HG03342 (cell line): ENCODE data around the gene TYK2.

Experiments
- ATAC-seq: cut with Tn5 transposase; IDR thresholded peaks from one replicate; pipeline ENCODE4 v1.9.1; 2021; ENCODE audit warnings: mild to moderate bottlenecking, moderate library complexity; ENCODE audit not compliant: unreplicated experiment

Gene TYK2

DNA sequence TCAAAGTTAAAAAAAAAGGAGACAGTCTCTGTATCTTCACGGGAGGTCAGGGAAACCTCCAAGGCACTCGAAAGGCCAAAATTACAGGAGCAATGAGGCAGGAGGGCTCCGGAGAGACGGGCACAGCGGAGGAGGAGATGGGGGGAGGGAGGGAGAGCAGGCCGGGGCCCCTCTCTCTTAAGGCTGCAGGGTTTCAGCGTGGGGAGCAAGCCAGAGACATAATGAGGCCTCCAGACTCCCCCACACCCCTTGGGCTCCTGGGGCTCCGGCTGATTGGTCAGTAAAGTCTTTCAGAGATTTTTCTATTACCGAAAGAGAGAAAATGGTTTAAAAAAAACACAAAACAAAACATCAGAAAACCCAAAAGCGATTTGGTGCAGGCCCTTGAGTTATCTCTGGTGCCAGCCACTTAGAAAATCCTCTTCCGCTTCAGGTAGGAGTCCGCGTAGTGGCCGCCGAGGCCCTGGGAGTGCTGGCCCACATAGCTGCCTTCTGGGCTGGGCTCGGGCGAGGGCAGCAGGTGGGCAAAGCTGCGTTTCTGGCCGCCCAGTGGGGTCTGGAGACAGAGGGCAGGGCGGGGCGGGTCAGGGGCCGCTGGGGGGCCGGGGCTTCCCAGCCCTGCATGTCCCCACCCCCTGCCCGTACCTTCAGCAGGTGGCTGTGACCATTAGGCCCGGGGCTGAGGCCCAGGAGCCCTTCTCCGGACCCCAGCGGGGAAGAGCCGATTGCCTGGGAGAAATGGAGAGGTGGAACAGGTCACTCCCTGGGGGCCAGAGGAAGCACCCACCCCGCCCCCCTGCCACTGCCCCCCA, 63.1 kb downstream of the TYK2 start:
- ATAC-seq, result no peak

GRCh38 chr19:10316229-10317044, 63.9 kb downstream of the TYK2 start:
- ATAC-seq, result no peak

- no peak for ATAC-seq
Measured at GRCh38 chr19:10315335-10316214, 64.8 kb downstream of the TYK2 start, which contains the start of gene FDX2. Gene FDX2 (minus strand): TSS chr19:10316015. CDS start chr19:10315996, 19 bp downstream.

DNA sequence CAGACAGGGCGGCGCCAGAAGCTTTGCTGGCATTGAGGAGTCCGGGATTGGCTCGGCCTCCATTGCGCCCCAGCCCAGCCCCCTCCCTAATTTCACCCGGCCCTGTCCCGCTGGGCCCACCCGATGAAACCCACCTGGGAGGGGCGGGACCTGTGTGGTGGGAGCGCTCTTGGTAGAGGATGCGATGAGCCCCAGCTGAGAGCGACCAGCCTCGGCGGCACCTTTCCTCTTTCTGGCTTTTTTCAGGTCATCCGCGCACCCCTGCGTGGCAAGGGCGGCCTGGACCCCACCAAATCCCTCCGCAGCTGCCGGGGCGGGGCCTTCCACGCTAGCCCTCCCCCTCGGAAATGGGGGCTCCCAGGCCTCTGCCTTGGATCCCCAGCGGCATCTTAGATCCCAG, 70.9 kb downstream of the TYK2 start, which contains the start of gene ZGLP1:
TSS of gene ZGLP1 (minus strand) at position 393 of the 400 bp plus-strand sequence.
- ATAC-seq, result no peak

- ATAC-seq, result no peak
Measured at GRCh38 chr19:10306327-10306726, 74.0 kb downstream of the TYK2 start.

- no peak for ATAC-seq
Measured at GRCh38 chr19:10305139-10305806, 75.1 kb downstream of the TYK2 start.
